Aorta (tissue), 5 donors: ENCODE results near the gene CFAP73. TPM values are rescaled to one million over a fixed set of nuclear protein-coding genes. Genes with fewer than 3 reads are reported as not detected.
A peak's percentile ranks its signal among the peaks of the same experiment; 100 is the strongest.

Experiments used
- ATAC-seq: fragments of 200-7000 bp; cut with Tn5 transposase; one replicate; pipeline ENCODE4 v1.9.1; 2022; ENCODE audit warnings: moderate library complexity; ENCODE audit not compliant: low FRiP score
- DNase-seq, 2 donors: peaks; one replicate each; pipeline ENCODE4 v3.0.0-alpha.2; 2020
- H3K27ac ChIP-seq, 2 donors: one replicate each; pipeline ENCODE4 v1.5.1; 2013; ENCODE audit warnings: low read length in 2 of 2, mild to moderate bottlenecking in 2 of 2, moderate library complexity in 2 of 2, control low read depth in 1 of 2, inconsistent platforms in 1 of 2, low read depth in 1 of 2
- H3K27me3 ChIP-seq, 2 donors: one replicate each; pipeline ENCODE4 v1.6.1; 2013; ENCODE audit warnings: control low read depth in 1 of 2, low read length in 1 of 2, mild to moderate bottlenecking in 1 of 2, moderate library complexity in 1 of 2; ENCODE audit not compliant: insufficient read depth in 2 of 2, control insufficient read depth in 1 of 2
- H3K36me3 ChIP-seq, 2 donors: one replicate each; pipeline ENCODE4 v1.6.1; 2013; ENCODE audit warnings: control low read depth in 1 of 2, low read length in 1 of 2, mild to moderate bottlenecking in 1 of 2; ENCODE audit not compliant: insufficient read depth in 2 of 2, control insufficient read depth in 1 of 2
- H3K4me1 ChIP-seq, 2 donors: one replicate each; pipeline ENCODE4 v1.6.1; 2013; ENCODE audit warnings: low read length in 2 of 2, control low read depth in 1 of 2, mild to moderate bottlenecking in 1 of 2, moderate library complexity in 1 of 2; ENCODE audit not compliant: insufficient read depth in 2 of 2, control insufficient read depth in 1 of 2
- H3K4me3 ChIP-seq, 2 donors: one replicate each; pipeline ENCODE4 v1.5.1; 2013; ENCODE audit warnings: low read length in 2 of 2, control low read depth in 1 of 2, mild to moderate bottlenecking in 1 of 2
- H3K9me3 ChIP-seq: one replicate; pipeline ENCODE4 v1.6.1; 2013; ENCODE audit warnings: mild to moderate bottlenecking, low read length; ENCODE audit not compliant: control insufficient read depth
- WGBS, 2 donors: extraction: QIAGEN DNeasy Blood & Tissue Kit; methylation state at CpG; one replicate each; pipeline ENCODE4 v1.1.7; 2013; 5-methylcytosine and 5-hydroxymethylcytosine counted together
- intact Hi-C, 2 donors: fragments of 100-400 bp; cut with DNase I; formaldehyde crosslinking; loops; one replicate each; pipeline versions ENCODE4 v1.14.2 to v1.15.0; 2022
- polyA plus RNA-seq, 2 donors: library from polyadenylated mRNA; stranded (reverse); fragments of 200-250 nt; gene quantifications; one replicate each; pipeline ENCODE4 v1.2.3, GENCODE V29; 2013
- total RNA-seq, 2 donors: library from RNA; stranded (reverse); fragmentation: NEBNext Ultra II Directional; extraction: Animal tissue kit (Norgen Biotek cat#: 25700); gene quantifications; one replicate each; pipeline ENCODE4 v1.2.1, GENCODE V29; 2021
- donor health status: healthy with polysubstance abuse.
- donor health status: Bipolar disorder and iron deficiency.
- donor health status: DM: no; HTN: no; CAD: no.
- donor health status: DM: no; HTN: no; CAD: no.
- donor health status: DM: yes; HTN: yes; CAD: no.

CFAP73 gene
- total and polyA plus RNA-seq, 4 donors = 0.10 TPM; not detected in 3

GRCh38 chr12:113196582-113196981, 47.1 kb downstream of the CFAP73 start:
- peak in 1 of 2 donors; percentile 59 for DNase-seq
- Histone ChIP-seq H3K27me3 (no peaks in the 10 kb centered on the region), H3K9me3 (no peaks in the 10 kb centered on the region), H3K4me3 (no peak overlapping the region), H3K4me1 (no peaks in the 10 kb centered on the region), H3K27ac (peak overlapping the region in 1 of 2 donors; percentile 14), H3K36me3 (no peaks in the 10 kb centered on the region)
- intact Hi-C loops = loop anchor here (5.0 kb wide), 3 partner anchors 76 to 226 kb away; partner anchors contain the start of genes PLBD2 (in 2 of the 2) and SDSL (in 1 of the 2)
- 71 to 72% methylated on average over 7 of the region's 7 CpGs for WGBS, 2 donors
- ATAC-seq = no peak

- no peaks in the 10 kb centered on the region for H3K4me1 ChIP-seq
- no peaks in the 10 kb centered on the region for H3K27me3 ChIP-seq
- peak; percentile 75 to 79 for DNase-seq
- H3K4me3 ChIP-seq = no peak overlapping the region
- no peak overlapping the region for H3K27ac ChIP-seq
- intact Hi-C loops = loop anchor here (5.0 kb wide), 3 partner anchors 75 to 225 kb away; partner anchors contain the start of genes PLBD2 (in 2 of the 2) and SDSL (in 1 of the 2)
- 6% methylated on average over 4 of the region's 4 CpGs for WGBS, 2 donors
- H3K36me3 ChIP-seq = no peaks in the 10 kb centered on the region
- peak; percentile 92 for ATAC-seq
- H3K9me3 ChIP-seq = no peaks in the 10 kb centered on the region
Measured at GRCh38 chr12:113196990-113197389, 47.5 kb downstream of the CFAP73 start.

GRCh38 chr12:113197518-113198077, 48.1 kb downstream of the CFAP73 start:
- ATAC-seq (no peak), DNase-seq (peak; percentile 9 to 10)
- Histone ChIP-seq H3K4me1 (no peaks in the 10 kb centered on the region), H3K27me3 (no peaks in the 10 kb centered on the region), H3K4me3 (no peak overlapping the region), H3K36me3 (no peaks in the 10 kb centered on the region), H3K9me3 (no peaks in the 10 kb centered on the region), H3K27ac (no peak overlapping the region)
- intact Hi-C loops = loop anchor here (5.0 kb wide), 3 partner anchors 75 to 225 kb away; partner anchors contain the start of genes PLBD2 (in 2 of the 2) and SDSL (in 1 of the 2)
- 93 to 94% methylated on average over 8 of the region's 8 CpGs for WGBS, 2 donors

- H3K27ac ChIP-seq = no peak overlapping the region
- DNase-seq (no peak), ATAC-seq (no peak)
- H3K36me3 ChIP-seq = no peaks in the 10 kb centered on the region
- no peak overlapping the region for H3K4me3 ChIP-seq
- no peaks in the 10 kb centered on the region for H3K4me1 ChIP-seq
- 44 to 49% methylated on average over 1 of the region's 1 CpG for WGBS, 2 donors
- no peaks in the 10 kb centered on the region for H3K9me3 ChIP-seq
- H3K27me3 ChIP-seq = no peaks in the 10 kb centered on the region
- intact Hi-C loops = loop anchor here (5.0 kb wide), 3 partner anchors 74 to 224 kb away; partner anchors contain the start of genes PLBD2 (in 2 of the 2) and SDSL (in 1 of the 2)
Measured at GRCh38 chr12:113198296-113198695, 48.8 kb downstream of the CFAP73 start.

GRCh38 chr12:113200021-113200797, 50.7 kb downstream of the CFAP73 start:
- H3K27ac ChIP-seq = no peak overlapping the region
- H3K27me3 ChIP-seq = no peaks in the 10 kb centered on the region
- intact Hi-C loops = no loop called here
- H3K4me1 ChIP-seq = no peaks in the 10 kb centered on the region
- H3K9me3 ChIP-seq = no peaks in the 10 kb centered on the region
- peak; percentile 38 to 73 for DNase-seq
- no peaks in the 10 kb centered on the region for H3K36me3 ChIP-seq
- WGBS, 2 donors = 79 to 85% methylated on average over 10 to 12 of the region's 12 CpGs
- no peak overlapping the region for H3K4me3 ChIP-seq
- no peak for ATAC-seq

- no peak for ATAC-seq
- H3K27ac ChIP-seq = no peak overlapping the region
- 87 to 89% methylated on average over 14 of the region's 14 CpGs for WGBS, 2 donors
- no peaks in the 10 kb centered on the region for H3K9me3 ChIP-seq
- no peaks in the 10 kb centered on the region for H3K4me1 ChIP-seq
- DNase-seq = peak; percentile 41 to 61
- H3K27me3 ChIP-seq = no peaks in the 10 kb centered on the region
- H3K4me3 ChIP-seq = no peak overlapping the region
- intact Hi-C loops = no loop called here
- no peaks in the 10 kb centered on the region for H3K36me3 ChIP-seq
Measured at GRCh38 chr12:113201187-113202177, 52.0 kb downstream of the CFAP73 start.

GRCh38 chr12:113202300-113203075, 53.0 kb downstream of the CFAP73 start:
- Histone ChIP-seq H3K36me3 (no peaks in the 10 kb centered on the region), H3K4me1 (no peaks in the 10 kb centered on the region), H3K4me3 (no peak overlapping the region), H3K27ac (no peak overlapping the region), H3K9me3 (no peaks in the 10 kb centered on the region), H3K27me3 (no peaks in the 10 kb centered on the region)
- ATAC-seq = no peak
- 94 to 95% methylated on average over 4 of the region's 4 CpGs for WGBS, 2 donors
- DNase-seq = peak; percentile 25 to 59
- intact Hi-C loops = no loop called here
